ENCODE results near the gene ERF.
A peak's percentile ranks its signal among the peaks of the same experiment; 100 is the strongest.

The ERF gene

GRCh38 chr19:42286349-42287016 is 31.6 kb upstream of the ERF start:
- no peak for DNase-seq

GRCh38 chr19:42285988-42286348 is 31.0 kb upstream of the ERF start:
- DNase-seq: no peak

- no peak for DNase-seq
Observed at GRCh38 chr19:42285541-42285941, 30.6 kb upstream of the ERF start.

- DNase-seq: no peak
Observed at GRCh38 chr19:42284591-42285341, 29.8 kb upstream of the ERF start.

- peak; percentile 51 to 53 for DNase-seq
Observed at GRCh38 chr19:42284066-42284501, 29.2 kb upstream of the ERF start.

- peak; percentile 87 to 88 for DNase-seq
Observed at GRCh38 chr19:42283188-42284065, 28.5 kb upstream of the ERF start.

- no peak for DNase-seq
Observed at GRCh38 chr19:42282819-42283187, 27.9 kb upstream of the ERF start.

- no peak for DNase-seq
Observed at GRCh38 chr19:42281827-42282762, 27.2 kb upstream of the ERF start.

GRCh38 chr19:42281146-42281826 is 26.4 kb upstream of the ERF start:
- DNase-seq: peak; percentile 50 to 72

- DNase-seq: peak in 1 of 2 experiments; percentile 31
Observed at GRCh38 chr19:42280815-42281145, 25.9 kb upstream of the ERF start.

GRCh38 chr19:42279902-42280814 is 25.2 kb upstream of the ERF start:
- DNase-seq: peak; percentile 86 to 89

- DNase-seq: peak in 1 of 2 experiments; percentile 74
Observed at GRCh38 chr19:42279155-42279901, 24.4 kb upstream of the ERF start.

- DNase-seq: no peak
Observed at GRCh38 chr19:42278452-42279154, 23.7 kb upstream of the ERF start.

- peak; percentile 5 to 32 for DNase-seq
Observed at GRCh38 chr19:42277821-42278451, 23.0 kb upstream of the ERF start.

GRCh38 chr19:42276821-42277220 is 21.9 kb upstream of the ERF start:
- DNase-seq: no peak

GRCh38 chr19:42276284-42276683 is 21.4 kb upstream of the ERF start:
- DNase-seq: no peak

- DNase-seq: no peak
Observed at GRCh38 chr19:42275517-42275916, 20.6 kb upstream of the ERF start.

GRCh38 chr19:42275103-42275502 is 20.2 kb upstream of the ERF start:
- no peak for DNase-seq
